ENCODE data around the gene HOXA4. TPM values are rescaled to one million over a fixed set of nuclear protein-coding genes. Genes with fewer than 3 reads are reported as not detected.
A peak's percentile ranks its signal among the peaks of the same experiment; 100 is the strongest.

HOXA4 gene
- total RNA-seq = 1 to 10 TPM in 2 of 3 donors, under 1 TPM in 1; 0.80 to 2.8 (median 2.0) TPM

GRCh38 chr7:27130540-27131389 lies at the start of gene HOXA4:
HOXA4 (minus strand) TSS chr7:27130757; CDS start chr7:27130733, 24 bp downstream.
- TF ChIP-seq CTCF (IDR thresholded peaks at IDR 0.05) (no peak), POLR2A (IDR thresholded peaks at IDR 0.05) (peak; percentile 89), POLR2AphosphoS5 (IDR thresholded peaks at IDR 0.05) (peak; percentile 75 to 97 (median 86))
- DNase-seq (ENCODE audit: low spot score in 2 of 2) = peak; percentile 89 to 94
- Histone ChIP-seq H3K9me3 (no peaks in the 10 kb centered on the region), H3K27me3 (no peaks in the 10 kb centered on the region), H3K4me3 (peak within 1 kb of the TSS; percentile 69 to 98 (median 90)), H3K36me3 (no peaks in the 10 kb centered on the region), H3K4me1 (peaks cover 5 to 8% of the 10 kb centered on the region in 2 donors), H3K27ac (peak within 1 kb of the TSS; percentile 94 to 98)
- intact Hi-C loops (cut with DNase I; ENCODE audit: low total_unique reads) = loop anchor here (5.0 kb wide), 1 partner anchor 1028 kb away; no protein-coding TSS in a partner anchor

GRCh38 chr7:27179503-27180430 lies 49.2 kb upstream of the HOXA4 start:
- peaks cover 0 to 11% of the 10 kb centered on the region in 2 donors for H3K4me1 ChIP-seq
- no peaks in the 10 kb centered on the region for H3K9me3 ChIP-seq
- no peaks in the 10 kb centered on the region for H3K36me3 ChIP-seq
- peaks cover 16 to 88% of the 10 kb centered on the region in 2 donors for H3K27me3 ChIP-seq
- H3K4me3 ChIP-seq = peak overlapping the region in 2 of 3 donors; percentile 25 to 50
- TF ChIP-seq CTCF (IDR thresholded peaks at IDR 0.05) = peak; percentile 26 to 68 (median 66)
- TF ChIP-seq POLR2AphosphoS5 (IDR thresholded peaks at IDR 0.05) = peak in 1 of 3 donors; percentile 10
- TF ChIP-seq POLR2A (IDR thresholded peaks at IDR 0.05) = no peak
- DNase-seq (ENCODE audit: low spot score in 2 of 2) = peak in 1 of 2 donors; percentile 56
- H3K27ac ChIP-seq = no peak overlapping the region
- intact Hi-C loops (cut with DNase I; ENCODE audit: low total_unique reads) = loop anchor here (10.0 kb wide), 1 partner anchor 1325 kb away; no protein-coding TSS in a partner anchor

GRCh38 chr7:27179030-27179429 lies 48.5 kb upstream of the HOXA4 start:
- Histone ChIP-seq H3K4me1 (peaks cover 0 to 4% of the 10 kb centered on the region in 2 donors), H3K4me3 (peak overlapping the region in 1 of 3 donors; percentile 25), H3K27me3 (peaks cover 12 to 88% of the 10 kb centered on the region in 2 donors), H3K36me3 (no peaks in the 10 kb centered on the region), H3K9me3 (no peaks in the 10 kb centered on the region), H3K27ac (no peak overlapping the region)
- TF ChIP-seq CTCF (IDR thresholded peaks at IDR 0.05) (no peak), POLR2A (IDR thresholded peaks at IDR 0.05) (no peak), POLR2AphosphoS5 (IDR thresholded peaks at IDR 0.05) (no peak)
- DNase-seq (ENCODE audit: low spot score in 2 of 2) = no peak
- intact Hi-C loops (cut with DNase I; ENCODE audit: low total_unique reads) = loop anchor here (10.0 kb wide), 1 partner anchor 1324 kb away; no protein-coding TSS in a partner anchor

- Histone ChIP-seq H3K4me3 (no peak overlapping the region), H3K27me3 (peaks cover 11 to 88% of the 10 kb centered on the region in 2 donors), H3K9me3 (no peaks in the 10 kb centered on the region), H3K4me1 (no peaks in the 10 kb centered on the region), H3K36me3 (no peaks in the 10 kb centered on the region), H3K27ac (no peak overlapping the region)
- no peak for DNase-seq (ENCODE audit: low spot score in 2 of 2)
- no peak for TF ChIP-seq POLR2AphosphoS5 (IDR thresholded peaks at IDR 0.05)
- no peak for TF ChIP-seq CTCF (IDR thresholded peaks at IDR 0.05)
- no peak for TF ChIP-seq POLR2A (IDR thresholded peaks at IDR 0.05)
- intact Hi-C loops (cut with DNase I; ENCODE audit: low total_unique reads) = loop anchor here (10.0 kb wide), 1 partner anchor 1324 kb away; no protein-coding TSS in a partner anchor
Measured at GRCh38 chr7:27178366-27178765, 47.8 kb upstream of the HOXA4 start.
